GM11168 (cell line): Measurements from ENCODE around the gene GAK.

Experiments used
- in situ Hi-C: fragments of 300-500 bp; cut with MboI; formaldehyde crosslinking; loops from one replicate; pipeline ENCODE4 v1.12.0; 2022; ENCODE audit warnings: low sequenced_read_pairs; ENCODE audit not compliant: unreplicated experiment

GAK gene

GRCh38 chr4:834368-835147 lies 97.6 kb downstream of the GAK start:
- in situ Hi-C loops = no loop called here

DNA sequence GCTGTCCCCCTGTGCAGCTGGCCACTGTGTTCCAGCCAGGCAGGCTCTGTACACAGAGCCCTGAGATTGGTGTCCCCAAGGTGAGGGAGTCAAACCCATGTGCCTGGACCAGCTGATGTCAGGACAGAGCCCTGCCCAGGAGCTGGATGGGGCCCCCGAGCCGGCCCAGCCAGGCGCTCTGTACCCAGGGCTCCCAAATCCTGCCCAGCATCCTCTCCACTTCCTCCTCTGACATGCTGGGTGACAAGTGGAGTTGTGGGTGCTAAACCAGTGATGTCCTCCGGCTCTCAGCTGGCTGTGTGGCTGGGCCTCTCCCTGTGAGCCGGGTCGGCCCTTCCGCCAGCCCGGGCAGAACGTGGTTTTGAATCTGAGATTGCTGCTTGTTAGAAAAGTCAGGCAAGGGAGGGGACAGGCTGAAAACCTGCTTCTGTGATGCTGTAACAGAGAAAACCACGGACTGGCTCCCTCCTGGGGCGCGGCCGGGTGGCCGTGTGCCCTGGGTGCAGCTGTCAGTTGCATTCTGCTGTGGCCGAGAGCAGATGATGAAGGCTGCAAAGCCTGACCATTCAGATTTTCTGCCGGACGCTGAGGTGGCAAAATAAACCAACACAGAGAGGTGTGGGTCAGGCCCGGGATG lies 98.3 kb downstream of the GAK start:
- in situ Hi-C loops = no loop called here

DNA sequence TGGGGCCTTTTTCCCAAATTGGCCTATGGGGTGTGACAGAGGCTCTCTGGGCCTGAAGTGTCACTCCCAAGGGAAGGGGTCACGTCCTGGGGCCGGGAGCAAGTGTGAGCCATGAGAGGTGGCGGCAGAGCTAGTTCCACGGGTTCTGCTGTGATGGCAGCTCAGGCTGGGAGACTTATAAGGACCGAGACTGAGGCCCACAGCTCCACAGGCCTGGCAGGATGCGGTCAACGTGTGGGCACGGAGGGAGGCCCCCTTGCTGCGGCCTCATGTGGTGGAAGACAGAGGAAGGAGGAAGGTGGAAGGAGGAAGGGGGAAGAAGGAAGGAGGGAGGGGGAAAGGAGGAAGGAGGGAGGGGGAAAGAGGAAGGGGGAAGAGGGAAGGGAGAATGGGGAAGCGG lies 99.0 kb downstream of the GAK start:
- in situ Hi-C loops = no loop called here

DNA sequence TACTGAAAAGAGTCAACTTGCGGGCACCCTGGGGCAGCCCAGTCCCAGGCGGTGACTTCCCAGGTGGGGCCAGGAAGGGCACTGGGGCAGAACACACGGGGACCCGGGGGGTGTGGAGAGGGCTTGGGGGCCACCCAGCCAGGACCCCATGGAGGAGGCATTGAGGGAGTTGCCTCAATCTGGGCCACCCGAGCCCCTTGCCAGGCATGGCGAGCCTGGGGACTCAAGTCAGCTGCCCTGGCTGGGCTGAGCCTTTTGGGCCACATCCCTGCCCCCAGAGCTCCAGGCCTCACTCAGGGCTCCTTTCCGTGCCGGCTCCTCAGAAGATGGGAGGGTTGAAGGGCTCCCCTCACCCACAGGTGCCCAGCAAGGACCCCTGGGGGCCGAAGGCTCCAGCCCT lies 99.6 kb downstream of the GAK start:
- in situ Hi-C loops = no loop called here

GRCh38 chr4:832108-832507 lies 100.0 kb downstream of the GAK start:
- in situ Hi-C loops = no loop called here

DNA sequence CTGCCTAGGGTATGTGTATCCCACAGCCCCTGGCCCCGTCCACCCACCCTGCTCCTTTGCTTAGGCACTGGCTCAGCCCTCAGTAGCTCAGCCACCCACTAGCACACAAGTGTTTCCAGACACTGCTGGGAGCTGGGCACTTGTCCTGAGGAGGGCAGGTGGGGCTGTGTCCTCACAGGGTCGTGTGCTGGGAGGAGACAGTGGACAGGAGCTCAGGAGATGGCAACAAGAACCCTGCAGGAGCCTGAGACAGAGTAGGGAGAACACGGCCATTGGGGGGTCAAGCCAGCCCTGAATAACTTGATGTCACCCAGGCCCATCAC lies 100.7 kb downstream of the GAK start:
- in situ Hi-C loops = no loop called here

GRCh38 chr4:830601-831482 lies 101.3 kb downstream of the GAK start:
- in situ Hi-C loops = no loop called here

DNA sequence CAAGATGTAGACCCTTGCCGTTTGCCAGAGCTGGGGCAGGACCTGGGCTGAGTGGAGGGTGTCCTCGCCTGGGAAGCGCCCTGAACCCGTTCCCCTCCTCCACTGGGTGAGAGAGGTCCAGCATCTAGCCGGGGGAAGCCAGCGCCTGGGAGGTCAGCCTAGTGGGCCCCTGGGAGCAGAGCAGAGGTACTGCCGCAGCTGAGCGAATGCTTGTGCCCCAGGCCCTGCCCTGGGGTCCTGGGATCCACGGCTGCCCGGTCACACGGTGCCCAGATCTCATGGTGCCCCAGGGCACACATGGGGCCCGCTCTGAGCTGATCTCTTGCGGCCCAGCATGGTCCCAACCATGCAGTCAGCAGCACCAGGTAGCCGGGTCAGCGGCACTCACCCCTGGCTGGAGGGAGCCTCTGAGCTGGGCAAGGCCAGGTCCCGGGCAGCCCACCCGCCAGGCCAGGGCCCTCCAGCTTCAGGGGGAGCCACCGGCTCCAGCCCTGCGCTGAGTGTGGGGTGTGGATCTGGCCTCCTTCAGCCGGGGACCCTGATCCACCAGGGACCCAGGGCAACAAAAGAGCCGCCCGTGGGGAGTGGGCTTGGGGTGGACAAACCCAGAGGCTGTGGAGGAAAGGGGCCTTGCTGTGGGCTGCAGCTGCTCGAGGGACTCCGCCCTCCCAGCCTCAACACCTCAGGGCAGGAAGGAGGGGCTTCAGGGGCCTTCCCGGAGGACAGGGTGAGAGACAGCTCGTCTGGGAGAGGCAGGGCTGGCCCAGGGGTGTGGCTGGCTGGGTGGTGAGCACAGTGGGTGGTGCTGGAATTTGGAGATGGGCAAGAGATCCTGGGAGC lies 102.1 kb downstream of the GAK start:
- in situ Hi-C loops = no loop called here

DNA sequence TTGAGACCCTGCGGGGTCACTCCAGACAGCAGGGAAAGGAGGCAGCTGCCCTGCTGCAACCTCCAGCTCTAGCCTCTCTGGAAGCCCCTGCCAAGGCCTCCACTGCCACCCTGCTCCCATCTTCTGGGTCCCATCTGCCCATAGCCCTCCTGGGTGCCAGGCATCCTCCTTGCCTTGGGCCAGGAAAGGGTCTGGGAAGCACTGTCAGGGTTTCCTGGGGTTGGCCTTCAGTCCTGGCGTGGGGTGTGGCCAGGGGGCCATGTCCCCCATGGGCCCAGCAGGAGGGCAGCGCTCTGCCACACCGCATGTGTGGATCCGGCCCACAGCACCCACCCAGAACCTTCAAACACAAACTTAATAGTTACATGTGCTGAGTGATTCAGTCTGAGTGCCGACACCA lies 102.8 kb downstream of the GAK start:
- in situ Hi-C loops = no loop called here

DNA sequence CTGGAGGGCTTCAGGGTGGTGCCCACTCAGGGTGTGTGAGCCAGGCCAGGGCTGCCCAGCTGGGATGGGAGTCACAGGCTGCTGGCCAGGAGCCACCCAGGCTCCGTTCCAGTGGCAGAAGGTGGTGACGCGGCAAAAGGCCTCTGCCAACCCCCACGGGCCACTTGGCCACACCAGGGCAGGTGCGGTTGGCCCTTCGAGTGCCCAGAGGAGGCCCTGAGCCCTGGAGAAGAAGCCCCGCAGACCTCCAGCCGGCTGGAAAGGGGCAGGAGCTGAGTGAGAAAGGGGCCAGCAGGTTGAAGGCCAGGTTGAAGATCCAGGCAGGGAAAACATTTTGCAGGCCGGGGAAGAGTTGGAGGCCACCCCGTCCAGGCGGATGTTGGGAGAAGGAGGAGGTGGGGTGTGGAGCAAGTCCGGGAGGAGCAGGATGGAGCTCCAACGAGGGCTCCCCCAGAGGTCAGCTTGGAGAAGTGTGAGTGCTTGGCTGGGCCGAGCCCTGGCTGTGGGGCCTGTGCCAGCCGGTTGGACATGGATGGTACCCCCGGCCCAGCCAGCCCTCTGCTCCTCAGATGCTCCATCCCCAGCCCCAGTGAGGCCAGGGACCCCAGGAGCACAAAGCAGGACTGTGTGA lies 103.4 kb downstream of the GAK start:
- in situ Hi-C loops = no loop called here

DNA sequence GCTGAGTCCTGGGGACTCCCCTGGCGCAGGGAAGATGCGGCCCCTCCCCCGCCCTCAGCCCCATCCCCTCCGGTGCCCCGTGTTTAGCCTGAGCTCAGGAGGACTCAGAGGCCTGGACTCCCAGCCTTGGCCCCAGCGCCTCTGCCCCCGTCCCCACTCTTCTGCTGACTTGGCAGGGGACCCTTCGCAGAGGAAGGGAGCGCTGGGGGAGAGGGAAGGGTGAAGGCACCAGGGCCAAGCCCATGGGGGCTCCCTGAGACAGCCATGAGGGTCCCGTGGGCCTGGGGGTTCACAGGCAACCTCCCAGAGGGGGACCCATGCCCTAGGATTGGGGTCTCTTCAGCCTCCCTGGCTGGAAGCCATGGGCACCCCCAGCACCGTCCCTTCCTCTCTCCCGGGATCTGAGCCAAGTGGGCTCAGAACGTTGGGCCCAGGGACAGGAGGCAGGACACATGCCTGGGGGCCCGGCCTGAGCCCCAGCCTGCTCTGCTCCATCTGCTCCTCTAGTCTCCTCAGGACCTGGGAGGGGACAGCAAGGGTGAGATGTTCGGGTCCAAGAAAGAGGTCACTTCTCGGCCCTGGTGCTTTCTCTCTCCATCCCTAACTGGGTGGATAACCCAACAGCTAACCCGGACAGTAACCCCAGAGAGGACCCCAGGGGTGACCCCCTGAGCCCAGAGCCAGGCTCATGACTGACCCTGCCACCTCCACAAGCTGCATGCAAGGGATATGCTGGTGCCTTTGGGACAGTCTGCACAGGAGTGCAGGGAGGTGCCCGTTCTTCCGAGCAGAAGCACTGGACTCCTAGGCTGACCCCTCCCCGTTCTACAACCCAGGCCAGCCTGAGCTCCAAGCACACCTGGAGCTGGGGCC lies 104.7 kb downstream of the GAK start:
- in situ Hi-C loops = no loop called here

DNA sequence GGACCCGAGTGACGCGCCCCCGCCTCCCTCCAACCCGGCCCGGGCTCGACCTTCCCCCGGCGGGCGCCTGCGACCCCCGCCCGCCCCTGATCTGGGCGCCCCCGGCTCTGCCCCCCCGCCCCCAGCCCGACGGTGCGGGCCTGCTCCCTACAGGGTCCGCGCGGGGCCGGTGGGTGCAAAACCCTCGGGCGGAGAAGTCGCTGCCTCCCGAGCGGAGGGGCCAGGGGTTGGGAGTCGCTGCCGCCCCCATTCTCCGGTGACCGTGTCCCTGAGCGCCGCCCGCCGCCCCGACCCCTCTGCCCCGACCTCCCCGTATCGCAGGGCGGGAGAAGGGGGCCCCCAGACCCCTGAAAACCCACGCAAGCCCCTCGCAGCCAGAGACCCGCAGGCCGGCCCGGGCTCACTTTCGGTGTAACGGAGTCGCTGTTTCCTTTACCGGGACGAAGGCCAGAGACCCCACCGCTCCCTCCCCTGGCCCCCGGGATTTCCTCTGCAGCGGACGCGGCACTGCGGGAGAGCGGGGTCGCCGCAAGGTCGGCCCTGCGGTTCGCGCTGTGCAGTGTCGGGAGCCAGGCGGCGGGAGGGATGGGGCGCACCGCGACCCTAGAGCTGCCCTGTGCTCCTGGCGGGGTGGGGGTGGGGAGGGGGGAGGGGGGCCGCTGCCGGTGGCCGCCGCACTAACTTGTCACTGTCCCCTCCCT lies 105.5 kb downstream of the GAK start:
- in situ Hi-C loops = no loop called here

- in situ Hi-C loops = no loop called here
Measured at GRCh38 chr4:825971-826330, 106.2 kb downstream of the GAK start, which contains the start of gene CPLX1. CPLX1 (minus strand) TSS chr4:826129; CDS start chr4:824522, 1,607 bp downstream.

- in situ Hi-C loops = no loop called here
Measured at GRCh38 chr4:825063-825970, 106.8 kb downstream of the GAK start.

GRCh38 chr4:824461-825062 lies 107.6 kb downstream of the GAK start:
- in situ Hi-C loops = no loop called here

DNA sequence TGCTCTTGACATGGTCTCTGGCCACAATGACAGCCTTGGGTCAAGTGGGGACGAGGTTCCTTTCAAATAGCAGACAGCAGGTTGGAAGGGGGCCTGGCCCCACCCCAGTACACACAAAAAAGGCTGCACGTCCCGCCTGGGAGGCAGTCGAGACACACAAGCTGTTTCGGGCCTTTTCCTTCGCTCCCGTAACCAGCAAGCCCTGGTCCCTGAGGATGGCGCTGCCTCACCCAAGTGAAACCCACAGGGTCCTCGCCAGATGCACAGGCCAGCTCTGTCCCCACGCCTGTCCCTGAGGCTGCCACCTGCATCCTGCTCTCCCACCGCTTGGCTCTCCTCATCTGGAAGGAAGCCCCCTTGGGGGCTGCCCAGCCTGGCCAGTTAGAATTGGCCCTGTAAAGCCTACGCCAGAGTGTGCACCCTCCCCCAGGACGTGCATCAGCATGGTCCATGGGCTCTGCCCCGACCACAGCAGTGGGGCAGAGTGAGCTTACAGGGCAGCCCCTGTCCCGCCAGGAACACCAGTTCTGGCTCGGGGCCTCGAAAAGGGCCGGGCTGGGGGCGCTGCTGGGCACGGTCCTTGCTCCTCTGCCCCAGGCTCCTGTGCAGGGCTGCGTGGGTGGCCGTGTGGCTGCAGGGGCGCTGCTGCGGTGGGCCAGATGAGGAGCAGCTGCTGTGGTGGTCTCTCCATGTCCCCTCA lies 108.2 kb downstream of the GAK start:
- in situ Hi-C loops = no loop called here
